Liver (tissue), 9 donors: Measurements from ENCODE around the gene FES. TPM values are rescaled to one million over a fixed set of nuclear protein-coding genes. Genes with fewer than 3 reads are reported as not detected.

ENCODE experiments used
- DNase-seq: peaks from one replicate; pipeline ENCODE4 v3.0.0-alpha.2; 2017; ENCODE audit warnings: low spot score
- H3K27ac ChIP-seq, 2 donors: one replicate each; pipeline ENCODE4 v1.7.0; 2013; ENCODE audit warnings: inconsistent platforms in 2 of 2, low read length in 2 of 2, control low read depth in 1 of 2, low read depth in 1 of 2, mild to moderate bottlenecking in 1 of 2
- H3K27me3 ChIP-seq, 4 donors: one replicate each; pipeline versions ENCODE4 v1.6.1 to v1.7.0; 2013; ENCODE audit warnings: low read length in 3 of 4, inconsistent platforms in 1 of 4, mild to moderate bottlenecking in 1 of 4, moderate library complexity in 1 of 4; ENCODE audit not compliant: control insufficient read depth in 4 of 4, insufficient read depth in 4 of 4
- H3K36me3 ChIP-seq, 4 donors: one replicate each; pipeline versions ENCODE4 v1.6.1 to v1.7.0; 2013; ENCODE audit warnings: low read length in 3 of 4, mild to moderate bottlenecking in 3 of 4, low read depth in 1 of 4, moderate library complexity in 1 of 4; ENCODE audit not compliant: control insufficient read depth in 4 of 4, insufficient read depth in 3 of 4
- H3K4me1 ChIP-seq, 4 donors: one replicate each; pipeline versions ENCODE4 v1.6.1 to v1.7.0; 2013; ENCODE audit warnings: low read length in 3 of 4, mild to moderate bottlenecking in 3 of 4, moderate library complexity in 1 of 4; ENCODE audit not compliant: control insufficient read depth in 4 of 4, insufficient read depth in 4 of 4
- H3K4me3 ChIP-seq, 3 donors: one replicate each; pipeline versions ENCODE4 v1.6.1 to v1.7.0; 2013; ENCODE audit warnings: low read length in 3 of 3, control low read depth in 1 of 3, low read depth in 1 of 3, mild to moderate bottlenecking in 1 of 3
- H3K9ac ChIP-seq, 2 donors: one replicate each; pipeline ENCODE4 v1.7.0; 2013; ENCODE audit warnings: low read length in 2 of 2, mild to moderate bottlenecking in 2 of 2, moderate library complexity in 2 of 2, control low read depth in 1 of 2, low read depth in 1 of 2
- H3K9me3 ChIP-seq, 4 donors: one replicate each; pipeline versions ENCODE4 v1.6.1 to v1.7.0; 2013; ENCODE audit warnings: low read length in 3 of 4; ENCODE audit not compliant: control insufficient read depth in 4 of 4
- CTCF ChIP-seq: fragments of 150-350 bp; IDR thresholded peaks from 2 replicates; pipeline ENCODE4 v1.5.1; 2017; ENCODE audit warnings: improper control_type of control experiment, low read depth, low read length; ENCODE audit not compliant: missing input control
- EGR1 ChIP-seq, 2 donors: IDR thresholded peaks; 2 replicates each; pipeline ENCODE4 v1.6.1; 2016 to 2018; ENCODE audit warnings: antibody characterized with exemption in 2 of 2, low read depth in 2 of 2
- FOXA1 ChIP-seq: IDR thresholded peaks from 2 replicates; pipeline ENCODE4 v1.6.1; 2016; ENCODE audit warnings: antibody characterized with exemption
- FOXA2 ChIP-seq: IDR thresholded peaks from 2 replicates; pipeline ENCODE4 v1.6.1; 2016; ENCODE audit warnings: antibody characterized with exemption
- HNF4A ChIP-seq, 2 donors: conservative IDR thresholded peaks; 2 replicates each; pipeline ENCODE4 v1.6.1; 2016; ENCODE audit warnings: antibody characterized with exemption in 2 of 2, mild to moderate bottlenecking in 2 of 2
- HNF4G ChIP-seq: IDR thresholded peaks from 2 replicates; pipeline ENCODE4 v1.6.1; 2016; ENCODE audit warnings: antibody characterized with exemption
- JUND ChIP-seq, 2 donors: IDR thresholded peaks; 2 replicates each; pipeline ENCODE4 v1.6.1; 2016; ENCODE audit warnings: antibody characterized with exemption in 2 of 2
- MAX ChIP-seq: IDR thresholded peaks from 2 replicates; pipeline ENCODE4 v1.6.1; 2016; ENCODE audit warnings: antibody characterized with exemption
- NR2F2 ChIP-seq: IDR thresholded peaks from 2 replicates; pipeline ENCODE4 v1.6.1; 2016; ENCODE audit warnings: antibody characterized with exemption
- RAD21 ChIP-seq, 2 donors: IDR thresholded peaks; 2 replicates each; pipeline ENCODE4 v1.6.1; 2016; ENCODE audit warnings: antibody characterized with exemption in 2 of 2, mild to moderate bottlenecking in 2 of 2
- REST ChIP-seq: IDR thresholded peaks from 2 replicates; pipeline ENCODE4 v1.6.1; 2016; ENCODE audit warnings: antibody characterized with exemption, mild to moderate bottlenecking
- RXRA ChIP-seq, 2 donors: IDR thresholded peaks; 2 replicates each; pipeline ENCODE4 v1.6.1; 2017 to 2018; ENCODE audit warnings: antibody characterized with exemption in 2 of 2, mild to moderate bottlenecking in 1 of 2
- SP1 ChIP-seq: IDR thresholded peaks from 2 replicates; pipeline ENCODE4 v1.6.1; 2018; ENCODE audit warnings: antibody characterized with exemption, mild to moderate bottlenecking
- TAF1 ChIP-seq: conservative IDR thresholded peaks from 2 replicates; pipeline ENCODE4 v1.6.1; 2016; ENCODE audit warnings: antibody characterized with exemption, mild to moderate bottlenecking
- YY1 ChIP-seq: IDR thresholded peaks from 2 replicates; pipeline ENCODE4 v1.6.1; 2016; ENCODE audit warnings: antibody characterized with exemption, mild to moderate bottlenecking
- ZBTB33 ChIP-seq: IDR thresholded peaks from 2 replicates; pipeline ENCODE4 v1.6.1; 2016; ENCODE audit warnings: antibody characterized with exemption
- WGBS: extraction: QIAGEN DNeasy Blood & Tissue Kit; methylation state at CpG from one replicate; pipeline ENCODE4 v1.1.7; 2013; 5-methylcytosine and 5-hydroxymethylcytosine counted together
- polyA plus RNA-seq, 2 donors: library from polyadenylated mRNA; stranded (reverse) in 1 of 2; unstranded in 1 of 2; fragments of 200-250 nt in 1 of 2; fragments of >200 nt in 1 of 2; fragmentation: Nextera tagmentation in 1 of 2; extraction: Ambion mirVana in 1 of 2; gene quantifications; one replicate each; pipeline versions ENCODE4 v1.2.1 to v1.2.3, GENCODE V29; 2013 to 2015
- total RNA-seq, 2 donors: library from RNA; depleted of rRNA; stranded (reverse); fragments of >200 nt; gene quantifications; one replicate each; pipeline ENCODE4 v1.2.3, GENCODE V29; 2014
- donor health status: healthy.
- donor health status: healthy.
- donor health status: healthy.
- donor health status: healthy.
- donor health status: healthy.

The FES gene
- total and polyA plus RNA-seq, 4 donors, result 12.1 to 43.1 (median 28.8) TPM

GRCh38 chr15:90840157-90840855, 44.0 kb upstream of the FES start:
- Histone ChIP-seq H3K4me1 (no peaks in the 10 kb centered on the region), H3K9ac (no peak overlapping the region), H3K9me3 (no peaks in the 10 kb centered on the region), H3K4me3 (no peak overlapping the region), H3K27ac (no peak overlapping the region), H3K36me3 (no peaks in the 10 kb centered on the region), H3K27me3 (no peaks in the 10 kb centered on the region)
- TF ChIP-seq TAF1, result no peak
- no peak for TF ChIP-seq REST
- WGBS, result 92% methylated on average over 18 of the region's 18 CpGs
- DNase-seq, result no peak

- H3K27ac ChIP-seq, result no peak overlapping the region
- WGBS, result 87% methylated on average over 8 of the region's 8 CpGs
- no peak overlapping the region for H3K4me3 ChIP-seq
- H3K27me3 ChIP-seq, result no peaks in the 10 kb centered on the region
- no peaks in the 10 kb centered on the region for H3K36me3 ChIP-seq
- H3K9ac ChIP-seq, result no peak overlapping the region
- peak; percentile 78 for DNase-seq
- no peak for TF ChIP-seq HNF4A (conservative IDR thresholded peaks at IDR 0.05)
- no peak for TF ChIP-seq RXRA (IDR thresholded peaks at IDR 0.05)
- no peak for TF ChIP-seq REST
- no peak for TF ChIP-seq FOXA2
- TF ChIP-seq FOXA1, result no peak
- TF ChIP-seq JUND (IDR thresholded peaks at IDR 0.05), result no peak
- TF ChIP-seq ZBTB33, result no peak
- TF ChIP-seq NR2F2, result no peak
- TF ChIP-seq MAX, result no peak
- TF ChIP-seq SP1, result no peak
- TF ChIP-seq TAF1, result no peak
- TF ChIP-seq EGR1 (IDR thresholded peaks at IDR 0.05; ENCODE audit: low read depth in 2 of 2), result no peak
- no peak for TF ChIP-seq RAD21 (IDR thresholded peaks at IDR 0.05)
- no peak for TF ChIP-seq YY1
- no peak for TF ChIP-seq CTCF
- TF ChIP-seq HNF4G, result no peak
- H3K9me3 ChIP-seq, result no peaks in the 10 kb centered on the region
- no peaks in the 10 kb centered on the region for H3K4me1 ChIP-seq
Observed at GRCh38 chr15:90840954-90841353, 43.4 kb upstream of the FES start.
